SHP77 treated with DMSO at 0.1 percent for 48 hours (cell line): Measurements from ENCODE around the gene ACACA.
"Not testable (repeated sequence)": the region's sequence is repeated elsewhere in the genome, so short reads cannot be mapped to it uniquely, and the experiment has no call there.

Source experiments
- DNase-seq: peaks from one replicate; lab custom pipeline; 2025; lab: John Stamatoyannopoulos, UW

The ACACA gene

DNA sequence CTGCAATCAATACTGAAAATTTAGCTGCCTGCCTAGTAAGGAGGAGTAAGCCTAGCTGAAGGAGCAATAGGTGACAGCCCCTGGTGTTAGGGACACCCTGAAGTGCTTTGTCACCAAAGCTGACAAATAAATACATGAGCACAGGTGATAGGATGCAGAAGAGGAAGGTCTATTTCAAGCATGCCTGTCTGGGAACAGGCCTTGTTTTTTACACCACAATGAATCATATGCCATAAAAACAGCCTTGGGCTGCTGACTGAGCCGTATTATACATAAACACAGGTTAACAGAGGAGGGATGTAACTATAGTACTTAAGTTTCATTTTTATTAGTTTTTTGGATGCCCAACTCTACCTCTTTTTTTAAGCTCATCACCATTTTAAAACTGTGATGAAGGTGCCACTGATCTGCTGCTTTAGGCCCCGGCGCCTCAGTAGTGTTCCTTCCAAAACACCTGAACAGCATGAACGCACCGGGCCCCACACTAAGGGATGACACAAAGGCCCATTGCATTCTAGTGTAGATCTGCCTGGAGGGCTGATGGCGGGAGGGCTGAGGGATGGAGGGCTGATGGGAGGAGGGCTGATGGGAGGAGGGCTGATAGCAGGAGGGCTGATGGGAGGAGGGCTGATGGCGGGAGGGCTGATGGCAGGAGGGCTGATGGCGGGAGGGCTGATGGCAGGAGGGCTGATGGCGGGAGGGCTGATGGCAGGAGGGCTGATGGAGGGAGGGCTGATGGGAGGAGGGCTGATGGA is 307.5 kb downstream of the ACACA start:
- DNase-seq: no peak

- DNase-seq: no peak
Measured at GRCh38 chr17:37098152-37098551, 308.5 kb downstream of the ACACA start.

GRCh38 chr17:37097154-37097553 is 309.5 kb downstream of the ACACA start:
- no peak for DNase-seq

DNA sequence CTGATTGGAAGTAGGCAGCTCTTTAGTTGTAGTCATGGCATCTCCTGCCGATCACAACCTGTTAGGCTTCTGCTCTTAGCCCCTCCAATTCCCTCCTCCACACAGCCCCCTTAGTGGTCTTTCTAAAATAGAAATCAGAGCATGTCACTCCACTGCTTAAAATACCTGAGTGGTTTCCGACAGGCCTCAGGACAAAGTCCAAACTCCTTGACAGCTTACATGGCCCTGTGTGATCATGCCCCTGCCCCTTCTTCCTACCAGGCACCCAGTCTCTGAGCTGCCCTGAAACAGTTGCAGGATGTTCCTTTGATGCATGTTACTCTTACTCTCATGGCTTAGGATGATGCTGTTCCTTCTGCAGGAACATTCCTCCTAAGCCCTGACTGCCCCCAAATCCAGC is 310.6 kb downstream of the ACACA start:
- no peak for DNase-seq

- DNase-seq: no peak
Measured at GRCh38 chr17:37094391-37094790, 312.2 kb downstream of the ACACA start.

GRCh38 chr17:37092701-37093100 is 313.9 kb downstream of the ACACA start:
- DNase-seq: no peak

GRCh38 chr17:37092071-37092470 is 314.6 kb downstream of the ACACA start:
- DNase-seq: no peak

- DNase-seq: no peak
Measured at GRCh38 chr17:37090941-37091340, 315.7 kb downstream of the ACACA start.

- DNase-seq: no peak
Measured at GRCh38 chr17:37089956-37090355, 316.7 kb downstream of the ACACA start.

- no peak for DNase-seq
Measured at GRCh38 chr17:37088913-37089312, 317.7 kb downstream of the ACACA start.

DNA sequence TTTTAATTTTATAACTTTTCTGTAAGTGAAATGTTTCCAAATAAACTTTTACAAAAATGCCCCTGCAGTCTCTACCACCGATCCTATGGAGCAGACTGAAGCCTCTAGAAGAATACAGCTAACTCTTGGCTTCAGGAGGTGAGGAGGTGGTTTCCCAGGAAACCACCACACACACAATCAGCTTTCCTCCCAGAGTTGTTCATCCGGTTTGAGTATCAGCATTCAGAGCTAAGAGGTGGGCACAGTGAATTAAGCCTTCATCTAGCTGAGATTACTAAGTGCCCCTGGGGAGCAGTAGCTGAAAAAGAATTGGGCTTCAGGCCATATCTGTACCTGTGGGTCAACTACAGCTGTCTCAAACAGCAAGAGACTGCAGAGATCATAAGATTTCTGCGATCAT is 318.2 kb downstream of the ACACA start:
- no peak for DNase-seq

DNA sequence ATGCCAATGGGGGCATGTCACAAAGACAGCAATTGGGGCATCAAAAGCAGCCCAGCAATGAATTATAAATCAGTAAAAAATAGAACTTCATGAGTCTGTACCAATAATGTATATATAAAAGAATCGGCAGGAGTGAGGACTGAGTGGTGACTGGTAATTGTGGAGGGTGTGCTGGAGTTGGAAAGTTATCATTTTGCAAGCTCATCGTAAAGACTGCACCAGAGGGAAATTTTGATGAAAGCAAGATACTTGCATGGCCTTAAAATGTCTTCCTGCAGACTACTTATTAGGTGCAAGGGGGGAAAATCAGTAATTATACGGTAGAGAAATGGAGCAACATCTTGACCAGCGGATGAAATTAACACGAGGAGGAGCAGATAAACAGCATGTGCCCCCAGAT is 319.0 kb downstream of the ACACA start:
- DNase-seq: no peak

DNA sequence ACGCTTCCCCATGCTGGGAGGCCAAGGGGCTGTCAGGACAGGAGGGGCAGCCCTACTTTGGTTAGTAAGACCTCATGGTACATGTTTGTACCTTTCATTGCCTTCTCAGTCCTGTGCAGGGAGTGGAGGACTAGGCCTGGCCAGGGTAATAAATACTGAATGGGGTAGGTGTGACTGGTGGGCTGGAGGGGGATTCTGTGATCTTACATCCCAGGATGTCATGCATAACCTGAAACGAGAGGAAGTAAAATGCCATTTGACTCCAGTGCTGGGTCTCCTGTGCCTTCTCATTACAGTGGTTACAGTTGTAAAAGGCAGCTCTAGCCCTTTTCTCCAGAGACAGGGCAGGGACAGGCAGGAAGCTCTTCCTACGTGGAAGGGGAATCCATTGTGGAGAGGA is 319.7 kb downstream of the ACACA start:
- DNase-seq: no peak

GRCh38 chr17:37086334-37086733 is 320.3 kb downstream of the ACACA start:
- DNase-seq: no peak

GRCh38 chr17:37084372-37084771 is 322.3 kb downstream of the ACACA start:
- no peak for DNase-seq

- no peak for DNase-seq
Measured at GRCh38 chr17:37083456-37083855, 323.2 kb downstream of the ACACA start.

- no peak for DNase-seq
Measured at GRCh38 chr17:37082985-37083384, 323.7 kb downstream of the ACACA start.

DNA sequence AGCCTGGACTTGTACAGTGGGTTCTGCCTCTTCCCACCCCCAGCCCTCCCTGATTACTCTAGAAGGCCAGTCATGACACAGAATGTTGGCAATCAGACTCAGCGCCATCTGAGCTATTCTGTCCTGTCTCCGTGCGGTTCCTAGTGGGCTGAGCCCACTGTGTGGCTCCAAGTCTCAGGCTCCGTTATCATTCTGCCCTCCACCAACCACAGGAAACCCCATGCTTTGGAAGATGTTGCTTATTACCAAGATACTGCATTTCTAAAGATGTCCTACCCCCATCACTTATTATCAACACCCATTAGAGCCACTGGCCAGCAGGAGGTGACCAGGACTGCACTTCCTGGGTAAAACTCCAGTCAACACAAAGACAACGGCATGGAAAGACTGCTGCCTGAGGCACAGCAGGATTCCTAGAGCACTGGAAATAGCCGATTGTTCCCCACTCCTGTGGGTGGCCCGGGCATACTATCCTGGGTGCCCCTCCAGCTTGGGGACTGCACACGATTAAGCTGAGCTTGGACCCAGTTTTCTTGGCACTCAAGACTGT is 324.2 kb downstream of the ACACA start:
- no peak for DNase-seq

DNA sequence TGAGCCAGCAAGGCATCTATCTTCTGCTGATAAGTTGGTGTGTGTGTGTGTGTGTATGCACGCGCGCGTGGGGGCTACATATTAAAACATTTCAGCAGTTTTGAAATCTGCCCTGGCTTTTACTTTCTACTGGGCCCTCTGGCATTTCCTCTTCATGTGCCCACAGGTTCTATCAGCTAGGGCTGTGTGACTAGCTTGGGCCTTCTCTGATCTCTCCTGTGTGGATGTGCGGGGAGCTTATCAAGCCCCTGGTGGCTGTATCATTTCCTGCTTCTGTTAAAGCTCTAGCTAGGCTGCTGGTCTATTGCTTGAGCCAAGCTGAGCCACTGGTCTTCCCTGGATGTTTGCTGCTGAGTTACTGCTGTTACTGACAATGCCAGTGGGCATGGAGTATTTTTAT is 325.3 kb downstream of the ACACA start:
- DNase-seq: no peak

- DNase-seq: no peak
Measured at GRCh38 chr17:37079735-37080134, 326.9 kb downstream of the ACACA start.

DNA sequence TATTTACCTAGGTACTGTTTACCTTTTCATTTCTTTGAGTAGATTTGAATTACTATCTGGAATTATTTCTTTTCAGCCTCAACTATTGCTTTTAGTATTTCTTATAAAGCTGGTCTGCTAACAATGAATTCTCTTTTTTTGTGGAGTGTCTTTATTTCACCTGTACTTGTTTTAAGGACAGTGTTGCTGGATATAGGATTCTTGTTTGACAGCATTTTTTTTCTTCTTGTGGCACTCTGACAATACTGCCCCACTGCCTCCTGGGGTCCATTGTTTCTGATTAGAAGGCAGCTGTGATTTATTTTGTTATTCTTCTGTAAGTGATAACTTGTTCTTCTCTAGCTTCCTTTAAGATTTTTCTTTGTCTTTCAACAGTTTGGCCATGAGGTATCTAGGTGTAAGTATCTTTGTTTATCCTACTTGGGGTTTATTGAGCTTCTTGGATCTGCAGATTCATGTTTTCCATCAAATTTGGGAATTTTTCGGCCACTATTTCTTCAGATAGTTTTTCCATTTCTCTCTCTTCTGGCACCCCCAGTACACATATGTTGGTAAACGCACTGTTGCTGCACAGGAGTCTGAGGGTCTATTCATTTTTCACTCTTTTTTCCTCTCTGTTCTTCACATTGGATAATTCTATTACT is 327.4 kb downstream of the ACACA start:
- DNase-seq: no peak

DNA sequence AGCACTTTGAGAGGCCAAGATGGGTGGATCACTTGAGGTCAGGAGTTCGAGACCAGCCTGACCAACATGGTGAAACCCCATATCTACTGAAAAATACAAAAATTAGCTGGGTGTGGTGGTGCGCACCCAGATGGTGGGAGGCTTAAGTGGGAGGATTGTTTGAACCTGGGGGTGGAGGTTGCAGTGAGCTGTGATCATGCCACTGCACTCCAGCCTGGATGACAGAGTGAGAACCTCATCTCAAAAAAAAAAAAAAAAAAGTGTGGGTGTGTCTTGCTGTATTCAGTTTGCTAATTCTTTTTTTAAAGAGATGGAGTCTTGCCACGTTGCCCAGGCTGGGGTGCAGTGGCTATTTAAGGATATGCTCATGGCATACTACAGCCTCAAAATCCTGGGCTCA is 333.2 kb downstream of the ACACA start:
- not testable (repeated sequence) for DNase-seq

GRCh38 chr17:37069087-37069486 is 337.5 kb downstream of the ACACA start:
- no peak for DNase-seq

GRCh38 chr17:37068266-37068665 is 338.4 kb downstream of the ACACA start:
- DNase-seq: peak; percentile 55
